ENCODE data around the gene CCDC7. TPM values are rescaled to one million over a fixed set of nuclear protein-coding genes. Genes with fewer than 3 reads are reported as not detected.

Gene CCDC7
- total RNA-seq, 1 experiment from 2014 or later = 7.4 TPM

DNA sequence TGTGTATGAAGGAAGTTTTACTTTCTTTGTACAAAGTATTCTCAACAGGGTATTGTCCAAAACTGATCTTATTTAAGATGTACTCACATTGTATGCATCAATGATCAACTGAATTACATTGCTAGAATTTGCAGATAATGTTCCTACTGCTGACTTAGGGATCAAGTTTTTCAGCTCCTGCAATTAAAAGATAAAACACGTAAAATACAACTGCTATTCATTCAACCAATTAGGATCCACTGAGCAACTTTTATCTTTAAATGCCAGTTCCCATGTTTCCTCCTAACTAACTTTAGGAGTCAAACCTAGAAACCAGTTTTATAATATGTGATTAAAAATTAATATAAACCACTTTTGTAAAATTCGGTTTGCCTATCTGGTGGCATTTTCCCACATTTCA, 476.2 kb downstream of the CCDC7 start:
- CTCF ChIA-PET = no interaction called here
- DNase-seq = no peak
- peaks cover 88% of the 10 kb centered on the region for H3K36me3 Mint-ChIP-seq (ENCODE audit: insufficient read depth, unreplicated experiment)
- H3K9me3 Mint-ChIP-seq (ENCODE audit: low read depth, unreplicated experiment) = no peaks in the 10 kb centered on the region
- no TSS peak for BruUV-seq (replicated peaks)
- H3K27me3 Mint-ChIP-seq (ENCODE audit: unreplicated experiment) = no peaks in the 10 kb centered on the region
- no peak overlapping the region for H3K4me3 Mint-ChIP-seq (ENCODE audit: low read depth, unreplicated experiment)
- H3K4me1 Mint-ChIP-seq (ENCODE audit: low read depth, unreplicated experiment) = peaks cover 12% of the 10 kb centered on the region
- H3K27ac Mint-ChIP-seq (ENCODE audit: unreplicated experiment) = no peak overlapping the region
- TF ChIP-seq, protein P1, sequence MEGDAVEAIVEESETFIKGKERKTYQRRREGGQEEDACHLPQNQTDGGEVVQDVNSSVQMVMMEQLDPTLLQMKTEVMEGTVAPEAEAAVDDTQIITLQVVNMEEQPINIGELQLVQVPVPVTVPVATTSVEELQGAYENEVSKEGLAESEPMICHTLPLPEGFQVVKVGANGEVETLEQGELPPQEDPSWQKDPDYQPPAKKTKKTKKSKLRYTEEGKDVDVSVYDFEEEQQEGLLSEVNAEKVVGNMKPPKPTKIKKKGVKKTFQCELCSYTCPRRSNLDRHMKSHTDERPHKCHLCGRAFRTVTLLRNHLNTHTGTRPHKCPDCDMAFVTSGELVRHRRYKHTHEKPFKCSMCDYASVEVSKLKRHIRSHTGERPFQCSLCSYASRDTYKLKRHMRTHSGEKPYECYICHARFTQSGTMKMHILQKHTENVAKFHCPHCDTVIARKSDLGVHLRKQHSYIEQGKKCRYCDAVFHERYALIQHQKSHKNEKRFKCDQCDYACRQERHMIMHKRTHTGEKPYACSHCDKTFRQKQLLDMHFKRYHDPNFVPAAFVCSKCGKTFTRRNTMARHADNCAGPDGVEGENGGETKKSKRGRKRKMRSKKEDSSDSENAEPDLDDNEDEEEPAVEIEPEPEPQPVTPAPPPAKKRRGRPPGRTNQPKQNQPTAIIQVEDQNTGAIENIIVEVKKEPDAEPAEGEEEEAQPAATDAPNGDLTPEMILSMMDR (IDR thresholded peaks at IDR 0.05; ENCODE audit: unreplicated experiment) = no peak
- intact Hi-C loops (cut with micrococcal nuclease; ENCODE audit: unreplicated experiment) = no loop called here

DNA sequence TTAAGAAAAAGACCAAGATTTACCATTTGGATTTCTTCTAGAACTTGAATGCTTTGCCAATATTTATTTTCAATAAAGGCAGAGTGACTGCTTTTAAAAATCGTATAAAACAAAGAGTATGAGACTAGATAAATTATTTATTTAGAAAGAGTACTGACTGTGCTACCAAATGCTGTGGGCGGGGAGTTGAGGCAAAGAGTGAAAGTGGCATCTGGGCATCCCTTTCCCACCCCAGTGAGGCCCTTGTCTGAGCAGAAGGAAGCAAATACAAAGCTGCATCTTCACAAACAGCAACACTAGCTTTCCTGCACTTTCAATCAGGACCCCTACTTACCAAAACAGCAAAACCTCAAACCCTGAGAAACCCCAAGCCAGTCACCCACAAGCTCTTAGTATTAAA, 477.2 kb downstream of the CCDC7 start:
- no peak for DNase-seq
- H3K36me3 Mint-ChIP-seq (ENCODE audit: insufficient read depth, unreplicated experiment) = peaks cover 94% of the 10 kb centered on the region
- no peak overlapping the region for H3K4me3 Mint-ChIP-seq (ENCODE audit: low read depth, unreplicated experiment)
- BruUV-seq (replicated peaks) = no TSS peak
- H3K9me3 Mint-ChIP-seq (ENCODE audit: low read depth, unreplicated experiment) = no peaks in the 10 kb centered on the region
- intact Hi-C loops (cut with micrococcal nuclease; ENCODE audit: unreplicated experiment) = no loop called here
- peaks cover 15% of the 10 kb centered on the region for H3K4me1 Mint-ChIP-seq (ENCODE audit: low read depth, unreplicated experiment)
- no peaks in the 10 kb centered on the region for H3K27me3 Mint-ChIP-seq (ENCODE audit: unreplicated experiment)
- H3K27ac Mint-ChIP-seq (ENCODE audit: unreplicated experiment) = peak overlapping the region; percentile 89
- CTCF ChIA-PET = no interaction called here
- TF ChIP-seq, protein P1 (IDR thresholded peaks at IDR 0.05; ENCODE audit: unreplicated experiment) = no peak

DNA sequence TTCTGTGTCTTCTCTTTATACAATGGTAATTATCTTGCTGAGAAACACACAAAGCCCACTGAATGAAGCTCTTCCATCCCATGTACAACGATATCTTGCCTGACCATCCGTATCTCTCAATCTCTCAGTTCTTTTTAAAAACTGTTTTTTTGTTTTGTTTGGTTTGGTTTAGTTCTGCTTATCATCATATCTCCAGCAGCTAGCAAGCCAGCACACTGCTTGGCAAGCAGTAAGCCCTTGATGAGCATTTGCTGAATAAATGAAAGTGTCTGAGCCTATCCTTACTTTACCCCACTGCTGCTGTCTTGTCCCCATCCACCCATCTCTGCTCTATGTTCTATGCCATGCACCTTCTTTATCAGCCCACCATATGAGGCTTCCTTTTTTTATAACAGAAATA, 477.9 kb downstream of the CCDC7 start:
- peaks cover 22% of the 10 kb centered on the region for H3K4me1 Mint-ChIP-seq (ENCODE audit: low read depth, unreplicated experiment)
- no peaks in the 10 kb centered on the region for H3K9me3 Mint-ChIP-seq (ENCODE audit: low read depth, unreplicated experiment)
- H3K36me3 Mint-ChIP-seq (ENCODE audit: insufficient read depth, unreplicated experiment) = peaks cover 93% of the 10 kb centered on the region
- DNase-seq = no peak
- peak overlapping the region; percentile 89 for H3K27ac Mint-ChIP-seq (ENCODE audit: unreplicated experiment)
- intact Hi-C loops (cut with micrococcal nuclease; ENCODE audit: unreplicated experiment) = no loop called here
- CTCF ChIA-PET = no interaction called here
- no TSS peak for BruUV-seq (replicated peaks)
- no peak overlapping the region for H3K4me3 Mint-ChIP-seq (ENCODE audit: low read depth, unreplicated experiment)
- TF ChIP-seq, protein P1 (IDR thresholded peaks at IDR 0.05; ENCODE audit: unreplicated experiment) = no peak
- no peaks in the 10 kb centered on the region for H3K27me3 Mint-ChIP-seq (ENCODE audit: unreplicated experiment)

Other genes with a start within 250 kb of the CCDC7 start
- 27.2 and 30.0 TPM in 2 replicates for gene EPC1, start 99.0 kb upstream of the CCDC7 start, total RNA-seq (2022)

Data from Calu3 (cell line).